H7 (cell line): ENCODE measurements around the gene UGT1A1. TPM values are rescaled to one million over a fixed set of nuclear protein-coding genes. Genes with fewer than 3 reads are reported as not detected.

Source experiments
- DNase-seq: peaks from one replicate; pipeline ENCODE4 v3.0.0; 2012
- H3K27me3 ChIP-seq: 2 replicates; pipeline ENCODE4 v1.6.0; 2011; ENCODE audit warnings: mild to moderate bottlenecking, low read length; ENCODE audit not compliant: control insufficient read depth, insufficient read depth
- H3K36me3 ChIP-seq: replicated peaks from 2 replicates; pipeline ENCODE4 v1.5.1; 2011; ENCODE audit warnings: low read length; ENCODE audit not compliant: control insufficient read depth, insufficient read depth
- H3K4me3 ChIP-seq: 2 replicates; pipeline ENCODE4 v1.5.1; 2011; ENCODE audit warnings: low read depth, mild to moderate bottlenecking, control low read depth, low read length, moderate library complexity; ENCODE audit not compliant: insufficient read depth
- total RNA-seq: library from RNA; depleted of rRNA; stranded (reverse); fragments of >200 nt; shearing (Covaris generic); gene quantifications from 2 replicates; pipeline ENCODE4 v1.2.3, GENCODE V29; 2014

The UGT1A1 gene
- total RNA-seq, 1 experiment from 2014 or later = not detected

- Histone ChIP-seq H3K4me3 (no peak overlapping the region), H3K27me3 (no peaks in the 10 kb centered on the region), H3K36me3 (no peaks in the 10 kb centered on the region)
- no peak for DNase-seq
Observed at GRCh38 chr2:233772153-233772552, 12.1 kb downstream of the UGT1A1 start.

GRCh38 chr2:233772583-233772982 lies 12.5 kb downstream of the UGT1A1 start:
- no peaks in the 10 kb centered on the region for H3K36me3 ChIP-seq
- no peak overlapping the region for H3K4me3 ChIP-seq
- H3K27me3 ChIP-seq = no peaks in the 10 kb centered on the region
- DNase-seq = no peak

GRCh38 chr2:233773854-233774253 lies 13.8 kb downstream of the UGT1A1 start:
- Histone ChIP-seq H3K27me3 (no peaks in the 10 kb centered on the region), H3K36me3 (no peaks in the 10 kb centered on the region), H3K4me3 (no peak overlapping the region)
- DNase-seq = no peak

- no peak for DNase-seq
- H3K27me3 ChIP-seq = no peaks in the 10 kb centered on the region
- H3K36me3 ChIP-seq = no peaks in the 10 kb centered on the region
- H3K4me3 ChIP-seq = no peak overlapping the region
Observed at GRCh38 chr2:233775414-233775813, 15.3 kb downstream of the UGT1A1 start.

GRCh38 chr2:233778030-233778429 lies 18.0 kb downstream of the UGT1A1 start, which contains the start of gene MROH2A:
MROH2A (plus strand) TSS chr2:233778330; CDS start chr2:233779359, 1,029 bp downstream.
- no peak for DNase-seq
- no peaks in the 10 kb centered on the region for H3K27me3 ChIP-seq
- no peak within 1 kb of the TSS for H3K4me3 ChIP-seq
- no peaks in the 10 kb centered on the region for H3K36me3 ChIP-seq

GRCh38 chr2:233779722-233780121 lies 19.7 kb downstream of the UGT1A1 start:
- no peaks in the 10 kb centered on the region for H3K36me3 ChIP-seq
- no peak overlapping the region for H3K4me3 ChIP-seq
- H3K27me3 ChIP-seq = no peaks in the 10 kb centered on the region
- no peak for DNase-seq

GRCh38 chr2:233780771-233781170 lies 20.7 kb downstream of the UGT1A1 start:
- Histone ChIP-seq H3K36me3 (no peaks in the 10 kb centered on the region), H3K4me3 (no peak overlapping the region), H3K27me3 (no peaks in the 10 kb centered on the region)
- DNase-seq = no peak

GRCh38 chr2:233789554-233789953 lies 29.5 kb downstream of the UGT1A1 start:
- no peak overlapping the region for H3K4me3 ChIP-seq
- no peak for DNase-seq
- no peaks in the 10 kb centered on the region for H3K27me3 ChIP-seq
- no peaks in the 10 kb centered on the region for H3K36me3 ChIP-seq

- peak; percentile 5 for DNase-seq
- Histone ChIP-seq H3K27me3 (no peaks in the 10 kb centered on the region), H3K4me3 (no peak overlapping the region), H3K36me3 (no peaks in the 10 kb centered on the region)
Observed at GRCh38 chr2:233791151-233791882, 31.2 kb downstream of the UGT1A1 start.

- DNase-seq = peak; percentile 16
- H3K4me3 ChIP-seq = no peak overlapping the region
- H3K36me3 ChIP-seq = no peaks in the 10 kb centered on the region
- H3K27me3 ChIP-seq = no peaks in the 10 kb centered on the region
Observed at GRCh38 chr2:233791883-233792329, 31.8 kb downstream of the UGT1A1 start.

GRCh38 chr2:233792720-233793119 lies 32.6 kb downstream of the UGT1A1 start:
- Histone ChIP-seq H3K36me3 (no peaks in the 10 kb centered on the region), H3K4me3 (no peak overlapping the region), H3K27me3 (no peaks in the 10 kb centered on the region)
- no peak for DNase-seq

GRCh38 chr2:233793465-233794127 lies 33.5 kb downstream of the UGT1A1 start:
- no peaks in the 10 kb centered on the region for H3K36me3 ChIP-seq
- peak; percentile 10 for DNase-seq
- no peak overlapping the region for H3K4me3 ChIP-seq
- no peaks in the 10 kb centered on the region for H3K27me3 ChIP-seq

GRCh38 chr2:233794128-233794658 lies 34.1 kb downstream of the UGT1A1 start:
- Histone ChIP-seq H3K36me3 (no peaks in the 10 kb centered on the region), H3K4me3 (no peak overlapping the region), H3K27me3 (no peaks in the 10 kb centered on the region)
- DNase-seq = peak; percentile 20

GRCh38 chr2:233795735-233796171 lies 35.7 kb downstream of the UGT1A1 start:
- Histone ChIP-seq H3K4me3 (no peak overlapping the region), H3K36me3 (no peaks in the 10 kb centered on the region), H3K27me3 (no peaks in the 10 kb centered on the region)
- peak; percentile 19 for DNase-seq

GRCh38 chr2:233796254-233796653 lies 36.2 kb downstream of the UGT1A1 start:
- peak; percentile 6 for DNase-seq
- no peaks in the 10 kb centered on the region for H3K36me3 ChIP-seq
- H3K27me3 ChIP-seq = no peaks in the 10 kb centered on the region
- H3K4me3 ChIP-seq = no peak overlapping the region
